HUES64 (cell line): ENCODE results near the gene RARA.

ENCODE experiments used
- H3K27ac ChIP-seq: 2 replicates; pipeline ENCODE4 v1.7.0; 2013; ENCODE audit warnings: low read depth, low read length, inconsistent platforms
- H3K27me3 ChIP-seq: 2 replicates; pipeline ENCODE4 v1.6.1; 2013; ENCODE audit warnings: mild to moderate bottlenecking, low read length; ENCODE audit not compliant: insufficient read depth
- H3K36me3 ChIP-seq: 2 replicates; pipeline ENCODE4 v1.6.1; 2013; ENCODE audit warnings: mild to moderate bottlenecking, low read length; ENCODE audit not compliant: insufficient read depth
- H3K4me1 ChIP-seq: 2 replicates; pipeline ENCODE4 v1.6.1; 2013; ENCODE audit warnings: mild to moderate bottlenecking, low read length, moderate library complexity; ENCODE audit not compliant: insufficient read depth
- H3K4me3 ChIP-seq: 2 replicates; pipeline ENCODE4 v1.5.1; 2013; ENCODE audit warnings: mild to moderate bottlenecking, low read length, moderate library complexity
- H3K9ac ChIP-seq: 2 replicates; pipeline ENCODE4 v1.6.1; 2013; ENCODE audit warnings: mild to moderate bottlenecking, low read depth, low read length
- H3K9me3 ChIP-seq: 2 replicates; pipeline ENCODE4 v1.6.1; 2013; ENCODE audit warnings: low read depth, low read length; ENCODE audit not compliant: insufficient read depth
- WGBS: fragments of 150-250, 120-280 bp; methylation state at CpG from one replicate; pipeline ENCODE4 v1.1.7; 2013; ENCODE audit warnings: missing lambda C conversion rate; 5-methylcytosine and 5-hydroxymethylcytosine counted together

Gene RARA

DNA sequence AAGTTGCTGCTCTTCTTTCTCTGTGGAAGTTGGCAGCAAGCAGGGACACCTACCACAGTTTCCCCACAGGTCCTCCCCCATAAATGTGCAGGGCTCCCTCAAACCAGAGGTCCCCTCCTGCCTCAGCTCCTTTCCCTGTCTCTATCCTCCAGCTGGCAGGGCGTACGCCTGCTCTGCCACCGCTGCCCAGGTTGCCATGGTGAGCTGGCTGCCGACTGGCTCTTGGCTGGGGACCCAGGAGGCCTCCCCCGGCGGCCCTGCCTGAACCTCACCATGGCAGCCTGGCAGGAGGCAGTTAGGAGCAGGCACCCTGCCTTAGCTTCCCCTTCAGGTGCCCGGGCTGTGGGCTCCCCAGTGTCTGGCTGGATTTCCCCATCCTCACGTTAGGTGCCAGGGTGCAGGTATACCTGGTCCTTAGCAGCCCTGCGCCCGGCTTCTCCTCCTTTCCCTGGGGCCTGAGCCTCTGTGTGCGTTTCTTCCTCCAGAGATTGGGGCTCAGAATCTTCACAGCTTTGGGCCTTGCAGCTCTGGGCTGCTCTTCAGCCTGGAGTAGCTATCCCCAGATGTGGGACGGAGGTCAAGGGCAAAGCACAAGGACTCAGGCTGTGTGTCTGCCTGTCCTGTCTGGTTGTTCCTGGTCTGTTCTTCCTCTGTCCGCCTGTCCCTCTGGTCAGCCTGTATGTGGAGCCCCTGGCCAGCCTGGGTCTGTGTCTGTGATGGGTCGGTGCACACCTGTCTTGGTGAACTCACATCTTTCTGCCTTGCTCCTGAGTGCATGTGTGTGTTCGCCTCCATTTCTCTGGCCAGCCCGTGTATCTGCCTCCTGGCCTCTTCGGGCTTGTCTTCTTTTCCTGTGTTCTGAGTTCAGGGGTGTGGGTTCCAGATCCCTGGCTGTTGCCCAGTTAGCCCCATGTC, 39.8 kb downstream of the RARA start:
- H3K27me3 ChIP-seq: peaks cover 65% of the 10 kb centered on the region
- H3K9me3 ChIP-seq: no peaks in the 10 kb centered on the region
- H3K27ac ChIP-seq: no peak overlapping the region
- peaks cover 18% of the 10 kb centered on the region; the same call in 1 of the 2 replicates for H3K36me3 ChIP-seq
- WGBS: 88% methylated on average over 17 of the region's 17 CpGs
- no peak overlapping the region for H3K4me3 ChIP-seq
- no peak overlapping the region for H3K9ac ChIP-seq
- H3K4me1 ChIP-seq: peaks cover 47% of the 10 kb centered on the region

- H3K4me1 ChIP-seq: peaks cover 42% of the 10 kb centered on the region
- peaks cover 18% of the 10 kb centered on the region; the same call in 1 of the 2 replicates for H3K36me3 ChIP-seq
- H3K4me3 ChIP-seq: no peak overlapping the region
- H3K9me3 ChIP-seq: no peaks in the 10 kb centered on the region
- no peak overlapping the region for H3K9ac ChIP-seq
- H3K27me3 ChIP-seq: peaks cover 58% of the 10 kb centered on the region
- 90% methylated on average over 10 of the region's 10 CpGs for WGBS
- no peak overlapping the region for H3K27ac ChIP-seq
Observed at GRCh38 chr17:40349477-40349894, 40.5 kb downstream of the RARA start.

GRCh38 chr17:40349895-40350688, 41.1 kb downstream of the RARA start:
- H3K4me3 ChIP-seq: no peak overlapping the region
- H3K27me3 ChIP-seq: peaks cover 52% of the 10 kb centered on the region
- peaks cover 18% of the 10 kb centered on the region; the same call in 1 of the 2 replicates for H3K36me3 ChIP-seq
- H3K27ac ChIP-seq: no peak overlapping the region
- no peak overlapping the region for H3K9ac ChIP-seq
- peaks cover 38% of the 10 kb centered on the region for H3K4me1 ChIP-seq
- no peaks in the 10 kb centered on the region for H3K9me3 ChIP-seq
- WGBS: 74% methylated on average over 19 of the region's 19 CpGs

- H3K4me1 ChIP-seq: peaks cover 33% of the 10 kb centered on the region
- 24% methylated on average over 15 of the region's 17 CpGs for WGBS
Observed at GRCh38 chr17:40350689-40351358, 41.8 kb downstream of the RARA start.

GRCh38 chr17:40351359-40352236, 42.6 kb downstream of the RARA start:
- no peak overlapping the region for H3K4me3 ChIP-seq
- WGBS: 76% methylated on average over 27 of the region's 27 CpGs

More at GRCh38 chr17:40350689-40351358, 41.8 kb downstream of the RARA start:
- Histone ChIP-seq H3K9ac (no peak overlapping the region), H3K4me3 (peak overlapping the region; percentile 14; the same call in 1 of the 2 replicates), H3K27me3 (peaks cover 45% of the 10 kb centered on the region), H3K36me3 (peaks cover 18% of the 10 kb centered on the region; the same call in 1 of the 2 replicates), H3K9me3 (no peaks in the 10 kb centered on the region), H3K27ac (peak overlapping the region; percentile 51; the same call in 1 of the 2 replicates)

GRCh38 chr17:40352237-40352778, 43.3 kb downstream of the RARA start:
- Histone ChIP-seq H3K27ac (no peak overlapping the region), H3K9ac (no peak overlapping the region), H3K4me1 (peaks cover 20% of the 10 kb centered on the region), H3K4me3 (no peak overlapping the region), H3K36me3 (peaks cover 18% of the 10 kb centered on the region; the same call in 1 of the 2 replicates), H3K9me3 (no peaks in the 10 kb centered on the region), H3K27me3 (peaks cover 36% of the 10 kb centered on the region)
- 92% methylated on average over 7 of the region's 7 CpGs for WGBS

More at GRCh38 chr17:40351359-40352236, 42.6 kb downstream of the RARA start:
- Histone ChIP-seq H3K36me3 (peaks cover 18% of the 10 kb centered on the region; the same call in 1 of the 2 replicates), H3K9ac (no peak overlapping the region), H3K27ac (peak overlapping the region; percentile 51; the same call in 1 of the 2 replicates), H3K9me3 (no peaks in the 10 kb centered on the region), H3K27me3 (peaks cover 41% of the 10 kb centered on the region), H3K4me1 (peaks cover 27% of the 10 kb centered on the region)

- Histone ChIP-seq H3K27ac (no peak overlapping the region), H3K4me1 (peaks cover 17% of the 10 kb centered on the region), H3K27me3 (peaks cover 33% of the 10 kb centered on the region), H3K9ac (no peak overlapping the region), H3K36me3 (peaks cover 18% of the 10 kb centered on the region; the same call in 1 of the 2 replicates), H3K4me3 (no peak overlapping the region), H3K9me3 (no peaks in the 10 kb centered on the region)
- WGBS: 76% methylated on average over 9 of the region's 9 CpGs
Observed at GRCh38 chr17:40352779-40353394, 43.9 kb downstream of the RARA start.

- 87% methylated on average over 30 of the region's 30 CpGs for WGBS
- H3K27ac ChIP-seq: no peak overlapping the region
- H3K9me3 ChIP-seq: no peaks in the 10 kb centered on the region
- no peak overlapping the region for H3K9ac ChIP-seq
- H3K4me3 ChIP-seq: no peak overlapping the region
- H3K27me3 ChIP-seq: peaks cover 18% of the 10 kb centered on the region
- peaks cover 18% of the 10 kb centered on the region; the same call in 1 of the 2 replicates for H3K36me3 ChIP-seq
- 0 out of 2 replicates have a peak, but pooled peaks cover 9% of the 10 kb centered on the region for H3K4me1 ChIP-seq
Observed at GRCh38 chr17:40354221-40355122, 45.5 kb downstream of the RARA start.
